Hypothalamus (tissue), 51 donors: ENCODE measurements around the gene IGF2.

ENCODE experiments used
- DNase-seq, 51 donors: peaks; one replicate each; lab custom pipeline; 2025; lab: John Stamatoyannopoulos, UW

IGF2 gene

DNA sequence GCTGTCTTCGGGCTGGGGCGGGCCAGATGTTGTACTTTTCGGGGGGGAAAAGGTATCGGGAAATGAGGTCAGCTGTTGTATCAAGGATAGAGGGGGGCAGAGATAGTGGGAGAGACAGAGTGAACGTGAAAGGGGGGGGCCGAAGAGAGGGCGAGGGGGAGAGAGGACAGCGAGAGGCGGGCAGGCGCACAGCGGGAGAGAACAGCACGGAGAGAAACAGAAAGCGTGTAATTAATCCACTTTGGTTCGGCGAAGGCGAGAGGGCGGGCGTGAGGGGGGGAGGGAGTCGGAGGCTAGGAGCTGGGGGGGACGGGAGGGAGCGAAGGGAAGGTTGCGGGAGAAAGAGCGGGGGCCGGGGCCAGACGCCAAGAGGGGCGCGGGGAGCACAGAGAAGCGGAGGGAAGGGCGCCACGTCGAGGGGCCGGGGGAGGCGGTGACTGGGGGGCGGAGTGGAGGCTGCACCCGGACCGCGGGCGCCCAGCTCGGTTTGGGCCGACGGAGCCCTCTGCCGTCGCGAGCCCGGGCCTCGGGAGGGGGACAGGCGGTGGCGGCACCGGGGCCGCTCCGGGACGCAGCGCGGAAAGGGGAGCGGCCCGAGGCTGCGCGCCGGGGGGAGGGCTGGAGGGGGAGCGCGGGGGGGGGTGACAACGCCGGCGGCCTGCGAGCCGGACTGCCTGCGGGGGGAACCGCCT, 612 bp downstream of the IGF2 start:
- no peak for DNase-seq

DNA sequence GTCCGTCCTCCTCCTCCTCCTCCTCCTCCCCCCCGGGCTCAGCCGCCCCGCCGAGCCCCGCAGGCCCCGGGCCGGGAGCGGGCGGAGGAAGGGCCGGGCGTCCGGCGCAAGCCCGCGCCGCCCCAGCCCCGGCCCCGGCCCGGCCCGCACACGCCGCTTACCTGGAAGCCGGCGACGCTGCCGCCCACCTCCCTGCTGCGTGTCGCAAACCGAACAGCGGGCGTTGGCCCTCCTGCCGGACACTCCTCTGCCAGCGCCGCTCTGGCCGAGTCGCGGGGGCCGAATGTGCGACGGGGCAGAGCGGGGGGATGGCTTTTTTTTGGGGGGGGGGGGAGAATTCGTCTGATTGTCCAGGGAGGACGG, 1.1 kb downstream of the IGF2 start:
- DNase-seq, result no peak

DNA sequence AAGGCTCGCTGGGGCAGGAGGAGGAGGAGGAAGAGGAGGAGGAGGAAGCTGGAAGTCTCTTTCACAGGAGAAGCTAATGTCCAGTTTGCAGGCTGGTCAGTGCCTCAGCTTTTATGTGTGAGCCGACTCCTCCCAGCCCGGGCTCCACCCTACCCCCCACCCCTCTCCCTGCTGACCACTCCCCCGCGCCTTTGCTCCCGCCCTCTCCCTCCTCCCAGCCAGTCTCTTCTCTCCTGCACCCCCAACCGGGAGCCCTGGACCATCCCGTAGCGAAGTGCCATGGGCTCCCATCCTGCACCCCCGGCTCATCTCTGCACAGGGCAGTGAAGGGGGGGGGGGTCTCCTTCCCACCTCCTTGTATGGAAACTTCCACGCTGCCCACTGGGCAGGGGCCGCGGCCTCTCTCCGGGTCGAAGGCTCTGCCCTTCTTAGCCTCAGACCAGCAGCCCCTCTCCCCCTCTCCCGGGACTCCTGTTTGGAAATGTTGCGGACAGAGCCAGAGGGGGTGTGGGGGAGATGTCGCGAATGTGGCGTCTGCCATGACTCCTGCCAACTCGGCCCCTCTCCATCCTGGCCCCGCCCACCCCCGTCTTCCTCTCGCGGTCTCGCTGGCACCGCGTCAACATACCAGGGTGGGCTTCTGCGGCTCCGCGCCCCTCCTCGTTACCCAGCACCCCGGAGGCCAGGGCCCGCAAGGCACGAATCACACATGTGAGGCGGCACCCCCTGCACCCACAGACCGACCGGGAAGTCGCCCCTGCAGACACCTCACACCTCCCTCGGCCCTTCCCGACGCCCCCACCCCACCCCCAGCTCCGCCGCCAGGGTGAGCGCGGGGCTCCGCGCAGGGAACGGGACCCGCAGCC, 1.8 kb downstream of the IGF2 start:
- no peak for DNase-seq

DNA sequence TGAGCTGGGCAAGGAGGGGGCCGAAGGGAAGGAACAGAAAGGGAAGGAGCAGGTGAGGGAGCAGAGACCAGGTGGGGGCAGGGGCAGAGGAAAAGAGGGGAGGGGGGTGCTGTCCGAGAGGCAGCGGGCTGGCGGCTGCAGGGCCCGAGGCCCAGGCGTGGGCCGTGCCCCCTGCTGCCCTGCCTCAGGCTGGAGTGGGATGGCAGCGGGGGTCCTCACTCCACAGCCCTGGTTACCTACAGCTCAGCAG, 2.3 kb downstream of the IGF2 start:
- no peak for DNase-seq

DNA sequence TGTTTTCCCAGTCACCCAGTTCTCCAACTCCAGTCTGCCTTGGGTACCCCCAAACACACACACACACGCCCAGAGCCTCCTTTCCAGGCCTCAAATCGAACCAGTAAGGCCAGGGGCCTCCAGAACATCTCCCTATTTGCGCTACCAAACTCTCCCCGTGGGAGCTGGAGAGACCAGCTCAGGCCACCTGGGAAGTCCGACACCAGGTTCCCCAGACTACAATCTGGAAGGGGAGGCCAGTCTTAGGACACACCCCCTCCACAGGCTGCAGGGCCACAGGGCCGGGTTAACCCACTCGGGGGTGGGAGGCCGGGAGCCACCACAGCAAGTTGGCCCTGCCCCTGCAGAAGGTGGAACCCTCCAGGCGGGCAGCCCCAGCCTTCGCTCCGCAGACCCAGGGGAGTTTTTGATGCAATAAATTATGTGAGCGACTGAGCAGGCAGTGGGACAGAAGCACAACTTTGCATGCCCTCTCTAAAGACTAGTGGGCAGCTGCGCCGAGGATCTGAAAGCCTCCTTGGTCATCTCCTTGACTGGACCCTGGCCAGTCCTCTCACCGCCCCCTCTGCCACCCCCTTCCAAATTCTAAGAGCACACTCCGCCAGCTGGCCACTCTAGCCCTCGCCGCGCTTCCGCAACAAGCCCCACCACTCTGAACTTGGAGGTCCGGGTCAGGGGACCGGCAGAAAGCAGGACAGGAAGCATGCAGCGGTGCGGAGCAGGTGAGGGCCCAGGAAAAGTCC, 2.8 kb downstream of the IGF2 start:
- DNase-seq, result no peak

DNA sequence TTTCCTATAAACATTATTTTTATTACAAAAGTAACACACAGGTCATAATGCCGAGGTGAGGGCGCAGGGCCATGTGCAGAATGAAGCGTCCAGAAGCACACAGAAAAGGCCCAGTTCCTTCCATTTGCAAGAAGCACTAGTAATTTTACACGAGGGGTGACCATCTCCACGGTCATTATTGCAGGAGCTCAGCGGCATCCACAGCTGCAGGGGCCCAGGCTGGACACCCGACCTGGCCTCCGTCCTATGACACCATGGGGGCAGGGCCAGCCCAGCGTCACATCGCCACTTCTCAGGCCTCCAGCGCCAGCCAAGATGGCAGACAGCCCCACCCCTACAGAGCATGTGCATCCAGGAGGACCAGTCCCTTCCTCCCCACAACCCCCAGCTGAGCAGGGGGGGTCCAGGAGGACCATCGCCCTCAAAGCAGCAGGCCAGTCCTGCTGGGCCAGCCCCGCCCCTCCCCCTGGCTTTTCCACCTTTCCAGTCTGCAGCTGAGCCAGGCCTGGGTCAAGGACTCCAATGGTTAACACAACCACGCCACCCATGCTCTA, 3.5 kb downstream of the IGF2 start:
- DNase-seq, result no peak

DNA sequence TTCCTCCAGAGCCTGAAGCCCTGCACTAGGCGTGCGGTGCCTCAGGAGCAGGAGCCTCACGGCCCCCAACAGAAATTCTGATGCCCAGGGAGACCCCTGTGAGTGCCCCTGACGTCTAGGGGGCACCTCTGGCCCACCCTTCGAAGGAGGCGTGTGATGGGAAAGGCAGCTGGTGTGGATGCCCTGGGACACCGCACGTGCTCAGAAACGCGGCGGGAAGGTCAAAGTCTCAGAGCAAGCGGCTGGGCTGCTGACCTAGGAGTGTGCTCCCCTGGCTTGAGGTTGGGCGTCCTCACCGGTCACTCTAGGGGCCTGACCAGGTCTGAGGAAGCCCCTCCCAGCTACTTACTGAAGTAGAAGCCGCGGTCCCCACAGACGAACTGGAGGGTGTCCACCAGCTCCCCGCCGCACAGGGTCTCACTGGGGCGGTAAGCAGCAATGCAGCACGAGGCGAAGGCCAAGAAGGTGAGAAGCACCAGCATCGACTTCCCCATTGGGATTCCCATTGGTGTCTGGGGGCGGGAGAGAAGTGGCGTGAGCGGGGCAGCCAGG, 4.1 kb downstream of the IGF2 start:
- DNase-seq, result no peak

DNA sequence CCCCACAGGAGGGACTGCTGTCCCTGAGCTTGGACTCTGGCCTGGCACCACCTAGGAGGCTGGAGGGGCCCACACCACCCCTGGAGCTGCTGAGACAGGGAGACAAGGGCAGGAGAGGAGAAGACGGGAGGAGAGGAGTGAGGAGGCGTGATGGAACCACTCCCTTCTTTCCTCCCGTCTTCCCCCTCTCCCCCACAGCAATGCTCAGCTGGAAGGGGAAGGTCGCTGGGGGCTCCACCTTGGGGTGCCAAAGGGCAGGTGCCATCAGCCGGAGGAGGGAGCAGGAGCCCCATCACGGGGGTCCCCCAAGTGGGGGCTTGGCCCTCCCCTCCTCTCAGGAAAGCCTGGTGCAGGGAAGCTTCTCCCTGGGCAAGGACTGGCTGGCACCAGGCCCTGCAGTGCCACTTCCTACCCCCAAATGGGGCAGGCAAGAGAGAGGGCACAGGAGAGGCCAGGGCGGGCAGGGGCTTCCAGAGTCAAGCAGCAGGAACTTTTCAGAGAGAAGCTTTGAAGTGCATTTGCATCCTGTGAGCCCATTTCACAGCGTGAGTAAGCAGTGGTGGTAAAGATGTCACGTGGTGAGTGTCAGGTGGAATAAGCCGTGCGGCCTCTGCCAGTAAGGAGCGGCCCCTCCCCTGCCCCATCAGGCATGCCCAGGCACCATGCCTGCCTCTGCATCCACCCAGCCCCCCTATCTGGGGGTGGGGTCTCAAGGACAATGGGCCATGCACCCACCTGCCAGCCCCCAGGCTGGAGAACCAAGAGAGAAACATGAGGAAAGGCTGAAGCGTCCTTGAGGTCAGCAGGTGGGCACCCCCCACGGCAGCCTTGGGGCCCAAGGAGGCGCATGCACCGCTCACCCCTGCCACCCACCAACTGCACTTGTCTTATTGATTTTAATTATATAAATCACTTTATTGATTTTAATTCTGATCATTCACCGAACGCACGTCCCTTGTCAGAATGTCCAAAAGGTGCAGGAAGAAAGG, 4.9 kb downstream of the IGF2 start:
- no peak for DNase-seq

DNA sequence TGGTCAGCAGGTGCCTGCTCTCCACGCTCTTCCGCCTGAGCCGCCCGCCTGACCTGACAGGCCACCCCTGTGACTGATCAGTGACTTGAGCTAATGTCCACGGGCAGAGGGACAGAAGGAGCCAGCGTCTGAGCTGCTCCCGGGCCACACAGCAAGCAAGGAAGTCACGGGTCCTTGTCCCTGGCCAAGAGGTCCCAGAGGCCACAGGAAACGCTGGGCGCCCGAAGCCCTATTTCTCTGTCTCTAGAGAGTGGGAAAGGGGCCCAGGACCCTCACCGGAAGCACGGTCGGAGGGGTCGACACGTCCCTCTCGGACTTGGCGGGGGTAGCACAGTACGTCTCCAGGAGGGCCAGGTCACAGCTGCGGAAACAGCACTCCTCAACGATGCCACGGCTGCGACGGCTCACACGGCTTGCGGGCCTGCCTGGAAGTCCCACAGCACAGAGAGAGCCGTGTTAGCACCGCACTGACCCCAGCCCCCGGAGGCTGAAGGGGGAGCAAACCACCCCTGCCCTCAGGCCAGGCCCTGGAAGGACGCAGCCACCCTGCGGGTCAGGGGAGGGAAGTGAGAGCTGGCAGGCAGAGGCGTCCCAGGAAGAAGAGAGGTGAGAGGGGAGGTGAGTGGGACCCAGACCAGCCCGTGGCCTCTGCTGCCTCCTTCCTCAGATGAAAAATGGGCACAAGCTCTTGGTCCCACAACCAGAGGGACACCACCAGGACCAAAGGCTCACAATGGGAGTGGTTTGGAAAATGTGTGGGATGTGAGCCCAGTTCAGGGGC, 5.8 kb downstream of the IGF2 start:
- DNase-seq, result no peak

DNA sequence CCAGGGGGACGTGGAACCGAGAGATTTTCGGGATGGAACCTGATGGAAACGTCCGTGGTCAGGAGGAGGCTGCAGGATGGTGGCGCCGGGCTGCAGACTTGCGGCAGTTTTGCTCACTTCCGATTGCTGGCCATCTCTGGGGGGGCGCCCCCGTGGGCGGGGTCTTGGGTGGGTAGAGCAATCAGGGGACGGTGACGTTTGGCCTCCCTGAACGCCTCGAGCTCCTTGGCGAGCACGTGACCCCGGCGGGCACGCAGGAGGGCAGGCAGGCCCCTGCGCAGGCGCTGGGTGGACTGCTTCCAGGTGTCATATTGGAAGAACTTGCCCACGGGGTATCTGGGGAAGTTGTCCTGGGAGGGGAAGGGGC, 6.3 kb downstream of the IGF2 start:
- no peak for DNase-seq

DNA sequence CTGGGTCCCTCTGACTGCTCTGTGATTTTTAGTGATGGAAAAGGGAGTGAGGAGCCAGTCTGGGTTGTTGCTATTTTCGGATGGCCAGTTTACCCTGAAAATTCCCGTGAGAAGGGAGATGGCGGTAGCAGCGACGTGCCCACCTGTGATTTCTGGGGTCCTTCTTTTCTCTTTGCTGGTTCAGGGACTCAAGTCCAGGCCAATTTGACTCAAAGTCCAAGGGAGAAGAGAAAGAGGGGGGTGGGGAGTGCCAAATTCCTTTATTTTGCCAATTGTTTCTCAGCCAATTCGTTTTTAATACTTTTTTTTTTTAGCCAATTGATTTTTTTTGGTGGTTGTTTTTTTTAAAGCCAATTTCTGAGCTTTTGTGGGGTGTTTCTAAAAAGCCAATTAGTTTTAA, 6.9 kb downstream of the IGF2 start:
- no peak for DNase-seq

DNA sequence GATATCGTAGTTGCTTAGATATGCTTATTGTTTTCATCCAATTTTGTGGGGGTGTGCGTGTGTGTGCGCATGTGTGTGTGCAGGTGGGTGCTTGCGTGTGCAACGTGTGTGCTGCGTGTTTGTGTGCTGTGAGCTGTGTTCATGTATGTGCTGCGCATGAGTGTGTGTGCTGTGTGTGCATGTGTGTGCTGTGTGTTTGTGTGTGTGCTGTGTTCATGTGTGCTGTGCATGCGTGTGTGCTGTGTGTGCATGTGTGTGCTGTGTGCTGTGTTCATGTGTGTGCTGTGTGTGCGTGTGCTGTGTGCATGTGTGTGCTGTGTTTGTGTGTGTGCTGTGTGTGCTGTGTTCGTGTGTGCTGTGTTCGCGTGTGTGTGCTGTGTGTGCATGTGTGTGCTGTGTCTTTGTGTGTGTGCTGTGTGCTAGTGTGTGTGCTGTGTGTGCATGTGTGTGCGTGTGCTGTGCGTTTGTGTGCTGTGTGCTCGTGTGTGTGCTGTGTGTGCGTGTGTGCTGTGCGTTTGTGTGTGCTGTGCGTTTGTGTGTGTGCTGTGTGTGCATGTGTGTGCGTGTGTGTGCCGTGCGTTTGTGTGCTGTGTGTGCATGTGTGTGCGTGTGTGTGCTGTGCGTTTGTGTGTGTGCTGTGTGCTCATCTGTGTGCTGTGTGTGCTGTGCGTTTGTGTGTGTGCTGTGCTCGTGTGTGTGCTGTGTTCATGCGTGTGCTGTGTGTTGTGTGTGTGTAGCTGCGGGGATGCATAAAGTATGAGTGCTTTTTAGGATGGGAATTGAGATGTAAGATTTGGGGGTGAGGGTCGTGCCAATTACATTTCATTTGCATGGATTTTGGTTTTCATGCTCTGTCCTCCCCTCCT, 7.6 kb downstream of the IGF2 start:
- no peak for DNase-seq

DNA sequence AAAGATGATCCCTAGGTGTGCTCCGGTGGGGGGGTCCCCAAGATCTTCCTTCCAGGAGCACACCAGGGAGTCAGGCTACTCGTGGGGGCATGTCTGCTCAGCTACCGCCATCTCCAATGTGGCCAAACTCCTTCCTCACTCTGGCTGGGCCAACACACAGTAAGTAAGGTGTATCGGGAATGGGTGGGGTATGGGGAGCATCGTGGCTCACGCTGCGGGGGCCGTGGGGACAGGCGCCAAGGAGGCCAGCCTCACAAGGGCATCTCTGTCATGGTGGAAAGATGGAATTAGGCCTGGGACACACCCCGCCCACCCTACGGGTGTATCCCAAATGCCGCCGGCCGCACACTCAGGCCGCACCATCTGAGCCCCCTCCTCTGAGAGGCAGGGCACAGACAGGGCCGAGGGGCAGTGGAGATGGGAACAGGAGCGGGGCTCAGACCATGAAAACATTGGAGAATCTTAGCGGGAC, 8.3 kb downstream of the IGF2 start:
- DNase-seq, result no peak

DNA sequence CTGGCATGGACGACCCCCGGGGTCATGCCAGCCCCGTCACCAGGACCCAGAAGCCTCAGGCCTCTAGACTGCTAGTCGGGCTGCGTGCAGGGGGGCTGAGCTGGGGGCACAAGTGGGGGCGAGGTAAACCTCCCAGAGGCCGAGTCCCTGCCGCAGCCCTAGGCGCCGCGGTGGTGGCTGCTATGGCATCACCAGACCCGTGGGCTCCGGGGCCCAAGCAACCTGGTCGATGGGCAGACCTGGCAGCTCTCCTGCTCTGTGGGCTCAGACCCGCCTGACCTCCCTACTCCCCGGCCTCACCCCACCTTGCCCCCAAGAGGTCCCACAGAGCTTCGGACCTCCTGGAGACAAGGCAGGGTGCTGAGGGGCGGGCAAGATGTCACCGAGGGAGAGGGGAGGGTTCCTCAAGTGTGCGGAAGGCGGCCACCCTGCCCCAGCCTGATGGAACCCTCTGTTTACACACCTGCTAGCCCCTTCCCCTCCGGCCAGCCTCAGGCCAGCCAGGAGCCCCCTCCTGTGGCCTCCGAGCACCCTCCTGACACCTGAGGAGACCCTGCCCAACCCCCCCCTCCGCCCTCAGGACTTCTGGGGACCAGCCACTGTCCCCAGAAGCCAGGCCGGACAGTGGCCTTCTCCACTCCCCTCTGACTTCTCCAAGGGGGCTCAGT, 9.4 kb downstream of the IGF2 start:
- no peak for DNase-seq

DNA sequence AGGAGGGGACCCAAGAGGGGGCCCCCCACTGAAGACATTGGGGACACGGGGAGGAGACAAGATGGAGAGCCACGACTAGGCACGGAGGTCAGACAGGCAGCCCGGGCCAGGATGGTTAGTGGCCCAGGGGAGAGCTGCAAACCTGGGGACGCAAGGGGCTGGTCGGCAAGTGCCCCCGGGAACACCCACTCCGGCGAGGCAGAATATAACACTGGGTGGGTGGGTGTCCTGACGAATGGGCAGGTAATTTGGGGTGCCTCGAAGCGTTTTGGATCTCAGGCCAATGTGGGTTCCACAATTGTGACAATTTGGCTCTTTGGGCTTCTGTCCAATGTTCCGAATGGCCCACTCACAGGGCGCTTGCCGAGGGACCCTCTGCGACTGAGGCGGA, 9.9 kb downstream of the IGF2 start:
- no peak for DNase-seq

DNA sequence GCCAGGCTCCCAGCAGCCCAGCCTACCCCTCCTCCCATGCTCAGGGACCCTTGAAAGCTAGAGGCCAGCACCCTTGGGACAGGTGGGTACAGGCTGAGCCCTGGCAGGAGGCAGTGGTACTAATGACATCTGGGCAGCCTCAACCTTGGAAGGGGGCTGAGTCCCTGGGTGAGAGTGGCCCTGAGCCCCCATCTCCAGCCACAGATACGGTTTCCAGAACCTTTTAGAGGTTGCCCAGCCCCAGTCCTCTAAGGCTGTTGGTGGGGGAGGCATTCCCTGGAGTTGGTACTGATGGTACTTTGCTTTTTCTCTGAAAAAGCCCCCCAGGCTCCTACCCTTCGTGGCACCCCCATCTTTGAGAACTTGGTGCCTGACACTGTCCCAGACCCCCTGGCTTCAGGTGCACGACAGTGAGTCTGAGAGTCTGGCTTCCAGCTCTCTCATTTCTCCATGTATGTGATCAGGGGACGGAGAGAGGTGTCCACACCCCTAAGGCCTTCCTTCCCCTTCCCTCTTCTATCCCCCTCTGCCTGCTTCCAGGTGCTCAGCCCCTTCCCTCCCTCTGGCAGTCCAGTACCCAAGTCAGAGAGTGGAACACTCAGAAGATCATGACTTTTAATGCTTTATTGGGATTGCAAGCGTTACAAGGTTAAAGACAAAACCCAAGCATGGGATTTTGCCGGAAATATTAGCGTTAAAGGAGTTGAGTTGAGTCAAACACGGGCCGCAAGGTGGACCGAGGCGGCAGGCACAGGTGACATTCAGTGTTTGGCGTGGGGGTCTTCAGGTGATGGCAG, 10.5 kb downstream of the IGF2 start:
- no peak for DNase-seq

DNA sequence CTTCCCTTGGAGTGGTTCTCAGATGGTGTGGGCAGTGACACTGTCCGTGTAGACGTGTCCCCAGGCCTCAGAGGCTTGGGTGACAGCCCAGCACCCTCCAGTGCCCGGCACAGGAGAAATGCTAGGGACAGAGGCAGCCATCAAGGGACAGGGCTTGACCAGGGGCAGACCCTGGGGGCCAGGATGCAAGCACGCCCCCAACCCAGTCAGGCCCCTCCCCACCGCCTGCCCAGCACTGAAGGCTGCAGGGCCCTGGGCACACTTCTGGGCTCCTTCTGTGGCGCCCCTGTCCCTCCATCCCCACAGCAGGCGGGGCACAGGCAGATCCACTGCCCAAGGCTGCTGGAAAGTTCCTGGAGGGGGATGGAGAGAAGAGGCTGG, 11.1 kb downstream of the IGF2 start:
- DNase-seq, result no peak
